Astrocyte of the spinal cord (primary cell): ENCODE data around the gene RFC4.

ENCODE experiments used
- DNase-seq: peaks from one replicate; pipeline ENCODE4 v3.0.0; 2011; ENCODE audit warnings: low read depth, low spot score
- H3K4me3 ChIP-seq: 2 replicates; pipeline ENCODE4 v1.5.1; 2011; ENCODE audit warnings: low read depth, mild to moderate bottlenecking, low read length, moderate library complexity
- in situ Hi-C: cut with HindIII; loops from 2 replicates; pipeline ENCODE4 v1.10.0; 2017; ENCODE audit warnings: low sequenced_read_pairs
- TF ChIP-seq, protein P1 (sequence below): IDR thresholded peaks from 2 replicates; pipeline ENCODE4 v1.5.1; 2012; ENCODE audit warnings: low read depth, mild to moderate bottlenecking, low read length, inconsistent platforms

RFC4 gene

GRCh38 chr3:186845756-186846155 is 39.5 kb upstream of the RFC4 start:
- H3K4me3 ChIP-seq = no peak overlapping the region
- no peak for DNase-seq
- TF ChIP-seq, protein P1, sequence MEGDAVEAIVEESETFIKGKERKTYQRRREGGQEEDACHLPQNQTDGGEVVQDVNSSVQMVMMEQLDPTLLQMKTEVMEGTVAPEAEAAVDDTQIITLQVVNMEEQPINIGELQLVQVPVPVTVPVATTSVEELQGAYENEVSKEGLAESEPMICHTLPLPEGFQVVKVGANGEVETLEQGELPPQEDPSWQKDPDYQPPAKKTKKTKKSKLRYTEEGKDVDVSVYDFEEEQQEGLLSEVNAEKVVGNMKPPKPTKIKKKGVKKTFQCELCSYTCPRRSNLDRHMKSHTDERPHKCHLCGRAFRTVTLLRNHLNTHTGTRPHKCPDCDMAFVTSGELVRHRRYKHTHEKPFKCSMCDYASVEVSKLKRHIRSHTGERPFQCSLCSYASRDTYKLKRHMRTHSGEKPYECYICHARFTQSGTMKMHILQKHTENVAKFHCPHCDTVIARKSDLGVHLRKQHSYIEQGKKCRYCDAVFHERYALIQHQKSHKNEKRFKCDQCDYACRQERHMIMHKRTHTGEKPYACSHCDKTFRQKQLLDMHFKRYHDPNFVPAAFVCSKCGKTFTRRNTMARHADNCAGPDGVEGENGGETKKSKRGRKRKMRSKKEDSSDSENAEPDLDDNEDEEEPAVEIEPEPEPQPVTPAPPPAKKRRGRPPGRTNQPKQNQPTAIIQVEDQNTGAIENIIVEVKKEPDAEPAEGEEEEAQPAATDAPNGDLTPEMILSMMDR = no peak
- in situ Hi-C loops = no loop called here

- in situ Hi-C loops = no loop called here
- H3K4me3 ChIP-seq = no peak overlapping the region
- no peak for DNase-seq
- TF ChIP-seq, protein P1 = no peak
Observed at GRCh38 chr3:186844908-186845307, 38.6 kb upstream of the RFC4 start.

GRCh38 chr3:186843039-186843432 is 36.8 kb upstream of the RFC4 start:
- H3K4me3 ChIP-seq = no peak overlapping the region
- DNase-seq = no peak
- in situ Hi-C loops = no loop called here
- TF ChIP-seq, protein P1 = no peak

GRCh38 chr3:186842426-186843038 is 36.2 kb upstream of the RFC4 start, which contains the start of gene ADIPOQ:
TSS of gene ADIPOQ (plus strand) at chr3:186842710. CDS start at chr3:186853059, 10,349 bp downstream.
- H3K4me3 ChIP-seq = no peak within 1 kb of the TSS
- in situ Hi-C loops = no loop called here
- DNase-seq = no peak

DNA sequence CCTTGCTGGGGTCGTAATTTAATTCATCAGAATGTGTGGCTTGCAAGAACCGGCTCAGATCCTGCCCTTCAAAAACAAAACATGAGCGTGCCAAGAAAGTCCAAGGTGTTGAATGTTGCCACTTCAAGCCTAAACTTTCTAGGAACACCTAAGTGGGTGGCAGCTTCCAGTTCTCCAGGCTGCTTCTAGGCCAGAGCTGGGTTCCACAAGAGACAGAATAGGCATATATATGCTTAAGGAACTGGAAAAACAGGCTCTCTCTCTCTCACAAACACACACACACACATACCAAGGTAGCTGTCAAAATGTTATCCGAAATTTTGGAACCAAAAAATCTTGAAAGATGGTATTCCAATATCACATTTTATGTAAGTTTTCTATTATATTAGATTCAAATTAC is 35.3 kb upstream of the RFC4 start:
- no peak for DNase-seq
- TF ChIP-seq, protein P1 = no peak
- in situ Hi-C loops = no loop called here
- H3K4me3 ChIP-seq = no peak overlapping the region

More at GRCh38 chr3:186842426-186843038, 36.2 kb upstream of the RFC4 start, which contains the start of gene ADIPOQ:
- TF ChIP-seq, protein P1 = no peak

GRCh38 chr3:186839874-186840641 is 33.8 kb upstream of the RFC4 start:
- DNase-seq = peak; percentile 40
- no peak overlapping the region for H3K4me3 ChIP-seq
- in situ Hi-C loops = no loop called here
- TF ChIP-seq, protein P1 = no peak
